Gastrocnemius medialis (tissue), 4 donors: ENCODE data around the gene HSD17B13.

ENCODE experiments used
- CTCF ChIP-seq, 5 experiments: fragments of 450-650 bp in 3 of 5; fragments of 200-600 bp in 2 of 5; sonication (generic) in 2 of 5; IDR thresholded peaks in 4 of 5; conservative IDR thresholded peaks in 1 of 5; 1 replicate in 4 of 5; 2 replicates in 1 of 5; pipeline ENCODE4 v1.5.1; 2016 to 2019; ENCODE audit warnings: antibody characterized with exemption in 5 of 5, mild to moderate bottlenecking in 3 of 5, moderate library complexity in 3 of 5
- POLR2A ChIP-seq, 2 donors: fragments of 450-650 bp; IDR thresholded peaks; one replicate each; pipeline ENCODE4 v1.6.1; 2017; ENCODE audit warnings: antibody characterized with exemption in 2 of 2, mild to moderate bottlenecking in 2 of 2, moderate library complexity in 2 of 2

DNA sequence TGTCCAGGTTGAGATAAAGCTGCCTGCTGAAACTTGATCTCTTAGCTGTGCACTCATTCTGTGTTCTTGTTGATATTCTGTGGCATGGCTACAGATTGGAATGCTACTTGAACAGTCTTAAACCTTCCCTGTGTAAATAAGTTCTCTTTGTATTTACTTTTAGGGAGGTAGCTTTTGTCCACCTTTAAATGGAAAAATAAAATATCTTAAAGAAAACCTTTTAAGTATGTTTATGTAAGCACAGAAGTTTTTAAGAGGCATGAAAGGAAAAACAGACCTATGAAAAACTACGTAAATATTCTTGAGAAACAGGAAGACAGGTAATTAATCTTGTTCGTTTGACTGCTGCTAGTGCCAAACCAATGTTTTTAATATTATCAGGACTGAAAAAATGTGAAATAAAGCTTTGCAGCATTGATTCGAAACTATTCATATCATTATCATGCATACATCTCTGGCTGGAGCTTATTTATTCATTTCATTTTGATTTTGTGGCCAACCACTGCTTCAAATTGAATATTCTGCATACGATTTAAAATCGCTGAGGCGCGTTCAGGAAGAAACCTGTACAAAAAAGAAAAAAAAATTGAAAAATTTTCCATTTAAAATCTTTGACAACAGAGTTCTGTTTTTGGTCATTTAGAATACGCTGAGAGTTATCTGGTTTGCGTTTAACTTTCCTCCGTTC, 17.8 kb downstream of the HSD17B13 start:
- TF ChIP-seq CTCF (IDR thresholded peaks at IDR 0.05 in 4 of 5, conservative IDR thresholded peaks at IDR 0.05 in 1 of 5) = no peak
- TF ChIP-seq POLR2A (IDR thresholded peaks at IDR 0.05) = no peak
